HG03521 (cell line): ENCODE measurements around the gene MAFF.
"Not testable (repeated sequence)": the region's sequence is repeated elsewhere in the genome, so short reads cannot be mapped to it uniquely, and the experiment has no call there.

Source experiments
- ATAC-seq: cut with Tn5 transposase; IDR thresholded peaks from one replicate; pipeline ENCODE4 v1.9.1; 2021; ENCODE audit warnings: mild to moderate bottlenecking, moderate library complexity; ENCODE audit not compliant: unreplicated experiment

MAFF gene

DNA sequence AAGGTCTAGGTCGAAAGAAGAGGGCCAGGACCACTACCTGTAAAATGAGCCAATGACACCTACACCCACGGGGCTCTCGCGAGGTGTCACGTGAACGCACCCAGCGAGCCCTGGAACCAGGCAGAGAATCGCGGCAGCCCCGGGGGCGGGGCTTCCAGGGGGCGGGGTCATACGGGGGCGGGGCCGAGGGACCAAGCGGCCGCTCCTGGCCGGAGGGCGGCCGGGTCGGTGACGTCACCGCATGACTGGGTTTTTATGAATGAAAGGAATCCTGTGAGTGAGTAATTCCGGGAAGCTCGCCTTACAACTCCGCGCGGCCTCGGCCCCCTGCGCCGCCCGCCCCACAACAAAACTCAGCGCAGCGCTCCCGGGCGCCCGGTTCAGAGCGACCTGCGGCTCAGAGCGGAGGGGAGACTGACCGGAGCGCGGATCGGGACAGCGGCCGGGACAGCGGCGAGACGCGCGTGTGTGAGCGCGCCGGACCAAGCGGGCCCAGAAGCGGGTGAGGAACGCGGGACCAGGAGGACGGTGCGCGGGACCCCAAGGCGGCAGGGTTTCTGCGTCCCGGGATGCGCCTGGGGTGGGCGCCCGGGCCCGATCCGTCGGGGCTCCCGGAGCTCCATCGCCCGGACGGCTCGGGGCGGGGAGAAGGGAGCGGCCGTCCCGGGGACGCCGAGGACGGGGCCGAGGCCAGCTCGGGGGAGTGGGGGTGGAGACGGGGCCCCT lies at the start of gene MAFF:
TSS of gene MAFF (plus strand) at position 284 of the 726 bp plus-strand sequence. CDS start 11,860 bp downstream, outside the sequence.
- peak; percentile 49 for ATAC-seq

DNA sequence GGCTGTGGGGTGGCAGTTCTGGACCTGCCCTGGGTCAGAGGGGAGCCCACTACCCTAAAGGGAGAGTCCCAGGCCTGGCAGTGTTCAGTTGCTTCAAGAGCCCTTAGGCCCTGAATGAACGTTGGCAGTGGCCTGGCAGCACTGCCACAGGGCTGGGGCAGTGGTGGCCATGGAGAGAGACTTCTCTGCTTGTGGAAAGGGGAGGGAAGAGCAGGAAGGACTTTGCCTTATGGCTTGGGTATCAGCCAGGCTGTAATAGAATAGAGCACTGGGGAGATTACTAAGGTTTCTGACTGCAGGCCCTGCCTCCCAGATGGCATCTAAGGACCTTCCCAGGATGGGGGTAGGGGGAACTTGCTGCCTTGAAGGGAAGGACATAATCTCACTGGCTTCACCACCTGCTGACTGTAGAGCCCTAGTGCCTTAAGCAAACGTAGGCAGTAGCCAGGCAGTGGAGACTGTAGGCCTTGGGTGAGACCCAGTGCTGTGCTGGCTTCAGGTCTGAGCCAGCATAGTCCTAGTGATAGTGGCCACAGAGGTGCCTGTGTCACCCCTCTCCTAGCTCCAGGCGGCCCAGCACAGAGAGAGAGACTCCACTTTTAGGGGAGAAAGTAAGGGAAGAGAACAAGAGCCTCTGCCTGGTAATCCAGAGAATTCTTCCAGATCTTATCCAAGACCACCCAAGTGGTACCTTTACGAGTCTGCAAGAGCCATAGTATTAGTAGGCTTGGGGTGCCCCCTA lies 47.8 kb upstream of the MAFF start:
- ATAC-seq = no peak

- not testable (repeated sequence) for ATAC-seq
Measured at GRCh38 chr22:38154563-38154915, 47.3 kb upstream of the MAFF start.

GRCh38 chr22:38155703-38156102 lies 46.1 kb upstream of the MAFF start:
- ATAC-seq = no peak

- no peak for ATAC-seq
Measured at GRCh38 chr22:38162881-38163843, 38.6 kb upstream of the MAFF start.

DNA sequence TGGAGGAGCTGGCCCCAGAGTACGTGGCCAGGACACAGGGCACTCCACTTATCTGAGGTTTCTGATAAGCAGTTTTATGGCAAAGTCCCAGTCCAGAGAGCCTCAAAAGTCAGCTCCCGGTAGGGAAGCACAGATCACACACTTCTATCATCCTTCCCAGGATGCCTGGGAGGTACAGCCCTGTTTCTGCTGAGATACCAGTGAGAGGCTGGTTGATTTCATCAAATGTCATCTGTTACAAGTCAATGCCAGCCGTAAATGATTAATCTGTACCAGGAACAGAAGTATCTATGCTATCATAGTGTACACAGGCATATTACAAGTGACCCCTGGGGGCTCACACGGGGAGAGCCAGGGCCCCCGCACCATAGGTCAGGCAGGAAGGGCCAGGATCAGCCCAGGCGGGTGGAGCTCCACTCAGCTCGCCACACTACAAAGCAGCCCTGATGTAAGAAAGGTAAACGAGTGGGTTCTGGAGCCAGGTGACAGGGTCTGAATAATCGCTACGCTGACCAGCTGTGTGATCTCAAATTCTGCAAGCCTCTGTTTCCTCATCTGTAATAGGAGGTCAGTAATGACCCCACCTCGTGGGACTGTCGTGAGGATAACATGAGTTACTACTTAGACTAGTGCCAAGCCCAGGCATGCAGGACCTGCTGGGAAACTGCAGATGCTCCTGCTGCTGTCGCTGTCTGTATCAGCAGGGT lies 37.8 kb upstream of the MAFF start:
- no peak for ATAC-seq

DNA sequence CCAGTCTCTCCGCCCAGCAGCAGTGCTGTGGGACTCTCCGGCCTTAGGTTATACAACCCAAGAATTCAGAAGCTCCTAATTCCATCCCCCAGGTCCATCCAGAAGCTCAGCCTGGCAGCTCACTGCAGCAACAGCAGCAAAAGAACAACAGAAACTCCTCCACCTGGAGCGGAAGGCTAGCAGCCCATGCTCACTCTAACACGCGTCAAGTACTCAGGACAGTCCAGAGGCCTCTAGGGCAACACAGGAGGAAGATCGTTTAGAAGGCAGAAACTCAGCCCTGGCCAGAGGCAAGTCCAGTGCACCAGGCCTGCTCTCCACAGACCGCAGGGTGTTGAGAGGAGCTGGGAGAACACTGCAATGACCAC lies 37.3 kb upstream of the MAFF start:
- no peak for ATAC-seq

DNA sequence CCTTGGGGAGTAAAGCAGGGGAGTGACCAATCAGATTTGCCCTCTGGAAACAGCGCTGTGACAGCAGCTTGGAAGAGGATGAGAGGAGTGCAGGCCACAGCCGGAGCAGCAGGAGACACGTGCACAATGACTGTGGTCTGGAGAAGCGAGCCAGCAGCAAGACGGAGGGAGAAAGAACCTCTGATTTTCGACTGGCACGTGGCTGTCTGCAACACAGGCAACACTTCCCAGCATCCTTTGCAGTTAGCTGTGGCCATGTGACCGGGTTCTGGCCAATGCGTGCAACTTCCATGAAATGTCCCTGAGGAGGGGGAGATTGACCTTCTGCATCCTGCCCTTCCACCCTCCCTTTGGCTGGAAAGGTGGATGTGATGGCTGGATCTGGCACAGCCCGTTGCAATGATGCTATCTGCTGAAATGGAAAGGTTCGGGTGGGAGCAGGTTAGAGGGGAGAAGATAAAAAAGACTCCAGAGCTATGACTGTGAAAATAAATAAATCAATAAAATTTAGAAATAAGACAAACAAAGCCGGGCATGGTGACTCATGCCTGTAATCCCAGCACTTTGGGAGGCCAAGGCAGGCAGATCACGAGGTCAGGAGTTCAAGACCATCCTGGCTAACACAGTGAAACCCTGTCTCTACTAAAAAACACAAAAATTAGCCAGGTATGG lies 35.7 kb upstream of the MAFF start:
- ATAC-seq = no peak

- no peak for ATAC-seq
Measured at GRCh38 chr22:38167988-38168407, 33.8 kb upstream of the MAFF start.

GRCh38 chr22:38169116-38169515 lies 32.7 kb upstream of the MAFF start:
- no peak for ATAC-seq

- no peak for ATAC-seq
Measured at GRCh38 chr22:38170469-38170868, 31.3 kb upstream of the MAFF start.

DNA sequence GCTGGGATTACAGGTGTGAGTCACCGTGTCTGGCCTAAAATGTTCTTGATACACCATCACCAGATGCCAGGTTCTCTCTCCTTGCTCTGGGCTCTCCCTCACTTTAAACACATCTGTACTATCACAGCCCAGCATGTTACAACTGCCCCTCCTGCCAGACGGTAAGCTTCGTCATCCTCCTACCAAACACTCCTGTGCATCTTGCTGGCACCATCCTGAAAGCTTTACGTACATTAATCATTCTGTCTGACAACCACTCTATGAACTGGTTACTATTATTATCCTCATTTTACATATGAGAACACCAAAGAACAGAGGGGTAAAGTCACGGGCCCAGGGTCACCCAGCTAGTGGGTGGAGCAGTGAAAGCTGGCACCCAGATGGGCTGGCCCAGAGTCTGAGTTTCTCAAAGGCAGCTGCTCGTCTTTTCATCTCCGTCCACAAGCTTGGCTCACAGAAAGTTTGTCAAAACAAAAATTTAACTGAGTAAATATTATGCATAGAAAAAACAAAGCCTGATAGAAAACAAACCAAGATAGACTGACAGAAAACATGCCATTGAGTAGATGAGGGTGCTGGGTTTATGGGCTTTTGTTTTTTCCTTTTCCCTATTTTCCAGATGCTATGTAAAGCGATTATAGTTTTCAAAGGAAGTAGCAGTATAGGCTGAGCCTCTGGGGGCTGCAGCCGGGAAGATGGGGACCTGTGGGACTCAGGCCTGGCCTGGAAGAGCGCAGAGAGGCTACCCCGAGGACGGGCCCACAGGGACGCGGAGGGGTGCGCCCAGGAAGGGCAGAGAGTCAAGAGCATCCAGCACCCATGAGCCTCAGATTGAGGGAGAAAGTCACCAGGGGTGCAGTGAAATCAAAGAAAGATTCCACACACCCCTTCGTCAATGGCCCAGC lies 29.6 kb upstream of the MAFF start:
- no peak for ATAC-seq

GRCh38 chr22:38172832-38173640 lies 28.8 kb upstream of the MAFF start:
- ATAC-seq = no peak

DNA sequence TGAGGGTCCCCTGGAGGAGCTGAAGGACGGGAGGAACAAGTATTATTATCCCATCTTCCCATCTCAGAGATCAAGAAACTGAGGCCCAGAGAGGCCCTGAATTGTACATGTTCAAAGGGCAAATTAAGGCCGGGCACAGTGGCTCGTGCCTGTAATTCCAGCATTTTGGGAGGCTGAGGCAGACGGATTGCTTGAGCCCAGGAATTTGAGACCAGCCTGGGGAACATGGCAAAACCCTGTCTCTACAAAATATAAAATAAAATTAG lies 28.2 kb upstream of the MAFF start:
- no peak for ATAC-seq

DNA sequence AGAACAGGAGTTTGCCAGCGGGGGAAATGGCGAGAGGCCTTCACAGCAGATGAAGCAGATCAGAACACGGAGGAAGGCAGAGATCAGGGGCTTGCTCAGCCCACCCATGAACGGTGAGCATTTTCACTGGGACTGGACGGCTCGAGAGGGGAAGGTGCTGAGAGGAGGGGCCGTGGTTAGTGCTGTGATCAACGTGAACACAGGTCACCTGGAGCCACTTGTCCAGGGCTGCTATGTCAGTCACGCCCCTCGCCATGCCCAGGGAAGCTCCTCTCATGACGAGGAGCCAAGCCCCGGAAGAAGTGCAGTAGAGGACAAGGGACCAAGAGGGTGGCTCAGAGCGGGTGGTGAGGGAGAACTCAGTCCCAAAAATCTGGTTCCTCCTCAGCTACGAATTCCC lies 27.2 kb upstream of the MAFF start:
- ATAC-seq = no peak

GRCh38 chr22:38175206-38176118 lies 26.3 kb upstream of the MAFF start:
- ATAC-seq = no peak

GRCh38 chr22:38176170-38176741 lies 25.5 kb upstream of the MAFF start:
- ATAC-seq = no peak
